Measurements from ENCODE around the gene GPC5.

Gene GPC5

GRCh38 chr13:91592056-91593014 is 193.9 kb downstream of the GPC5 start:
- DNase-seq: no peak

GRCh38 chr13:91593456-91593855 is 195.0 kb downstream of the GPC5 start:
- no peak for DNase-seq

- DNase-seq: no peak
Observed at GRCh38 chr13:91594061-91594460, 195.6 kb downstream of the GPC5 start.

- DNase-seq: no peak
Observed at GRCh38 chr13:91595677-91596076, 197.3 kb downstream of the GPC5 start.

- DNase-seq: no peak
Observed at GRCh38 chr13:91596842-91597241, 198.4 kb downstream of the GPC5 start.

GRCh38 chr13:91598655-91599054 is 200.2 kb downstream of the GPC5 start:
- DNase-seq: no peak

GRCh38 chr13:91601273-91601672 is 202.9 kb downstream of the GPC5 start:
- DNase-seq: no peak

GRCh38 chr13:91601807-91602206 is 203.4 kb downstream of the GPC5 start:
- no peak for DNase-seq

GRCh38 chr13:91609353-91609752 is 210.9 kb downstream of the GPC5 start:
- no peak for DNase-seq

- no peak for DNase-seq
Observed at GRCh38 chr13:91618315-91618714, 219.9 kb downstream of the GPC5 start.

GRCh38 chr13:91620670-91621141 is 222.3 kb downstream of the GPC5 start:
- no peak for DNase-seq

GRCh38 chr13:91621161-91621560 is 222.7 kb downstream of the GPC5 start:
- DNase-seq: no peak

GRCh38 chr13:91621963-91622362 is 223.5 kb downstream of the GPC5 start:
- no peak for DNase-seq

- DNase-seq: no peak
Observed at GRCh38 chr13:91622778-91623550, 224.5 kb downstream of the GPC5 start.

GRCh38 chr13:91627952-91628739 is 229.7 kb downstream of the GPC5 start:
- no peak for DNase-seq

GRCh38 chr13:91630946-91631345 is 232.5 kb downstream of the GPC5 start:
- DNase-seq: no peak

- no peak for DNase-seq
Observed at GRCh38 chr13:91632086-91632485, 233.7 kb downstream of the GPC5 start.

- DNase-seq: no peak
Observed at GRCh38 chr13:91639330-91639729, 240.9 kb downstream of the GPC5 start.

GRCh38 chr13:91643394-91643793 is 245.0 kb downstream of the GPC5 start:
- DNase-seq: no peak

GRCh38 chr13:91644806-91645205 is 246.4 kb downstream of the GPC5 start:
- DNase-seq: no peak

GRCh38 chr13:91647361-91647990 is 249.1 kb downstream of the GPC5 start:
- no peak for DNase-seq
